Measurements from ENCODE around the gene DCN.

The DCN gene

DNA sequence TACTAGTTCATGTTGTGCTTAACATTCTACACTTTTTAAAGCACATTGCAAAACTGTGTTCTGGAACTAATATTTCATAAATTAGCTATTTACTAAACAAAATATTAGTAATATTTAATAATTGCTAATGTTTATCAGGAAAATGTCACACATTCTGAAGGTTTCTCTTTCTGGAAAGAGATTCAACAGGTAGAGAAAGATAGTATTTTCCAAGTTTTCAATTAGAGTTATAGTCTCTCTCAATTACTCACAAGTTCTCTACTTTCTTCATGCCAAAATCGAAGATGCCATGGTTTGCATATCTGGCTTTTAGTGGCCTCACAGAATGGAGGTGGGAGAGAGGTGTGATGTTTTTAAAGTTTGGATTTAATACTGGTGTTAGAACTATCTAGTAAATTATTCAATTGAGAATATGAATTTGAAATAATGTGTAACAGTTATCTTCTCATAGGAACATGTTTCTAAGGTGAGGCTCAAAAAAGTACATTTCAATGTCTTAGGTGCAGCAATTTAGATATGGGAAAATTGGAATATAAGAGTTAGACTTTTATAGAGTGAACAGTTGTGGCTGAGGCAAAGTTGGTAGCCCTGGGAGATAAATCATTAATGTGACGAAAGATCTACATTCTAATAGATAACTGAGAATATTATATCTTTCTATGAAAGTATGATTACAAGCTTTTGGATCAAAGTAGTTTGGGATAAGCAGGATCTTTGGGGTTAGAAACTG lies 72.9 kb downstream of the DCN start:
- no peaks in the 10 kb centered on the region for H3K9me3 ChIP-seq
- DNase-seq: no peak
- no peak for TF ChIP-seq CTCF (IDR thresholded peaks at IDR 0.05)
- H3K27ac ChIP-seq: peak overlapping the region in 1 of 2 donors; percentile 24
- H3K27me3 ChIP-seq: no peaks in the 10 kb centered on the region
- intact Hi-C loops (cut with DNase I; ENCODE audit: low total_unique reads): no loop called here
- H3K4me3 ChIP-seq: peak overlapping the region in 1 of 2 donors; percentile 25
- H3K36me3 ChIP-seq: no peaks in the 10 kb centered on the region
- peaks cover 0 to 4% (median 0%) of the 10 kb centered on the region in 4 donors for H3K4me1 ChIP-seq

DNA sequence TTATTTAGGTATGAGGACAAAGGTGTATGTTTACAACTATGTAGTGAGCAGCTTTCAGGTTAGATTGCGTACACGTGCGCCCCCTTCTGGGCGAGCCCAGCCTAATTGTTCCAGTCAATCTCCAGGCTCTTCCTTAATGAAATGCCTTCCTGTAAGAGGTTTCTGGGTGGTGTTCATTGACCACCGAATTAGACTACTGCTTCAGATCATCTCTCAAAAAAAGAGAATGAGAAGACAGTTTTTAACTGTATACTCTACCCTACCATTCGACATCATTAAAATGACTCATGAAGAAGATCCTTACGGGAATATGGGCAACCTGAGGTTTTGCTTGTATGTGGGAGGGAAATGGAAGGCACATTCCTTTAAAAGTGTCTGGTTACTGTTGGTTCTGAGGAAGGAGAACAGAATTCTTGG lies 73.5 kb downstream of the DCN start:
- intact Hi-C loops (cut with DNase I; ENCODE audit: low total_unique reads): no loop called here
- DNase-seq: peak; percentile 72 to 83
- H3K4me3 ChIP-seq: no peak overlapping the region
- no peaks in the 10 kb centered on the region for H3K27me3 ChIP-seq
- H3K9me3 ChIP-seq: no peaks in the 10 kb centered on the region
- H3K27ac ChIP-seq: peak overlapping the region in 1 of 2 donors; percentile 24
- peaks cover 0 to 4% (median 0%) of the 10 kb centered on the region in 4 donors for H3K4me1 ChIP-seq
- TF ChIP-seq CTCF (IDR thresholded peaks at IDR 0.05): peak; percentile 32 to 33
- no peaks in the 10 kb centered on the region for H3K36me3 ChIP-seq

DNA sequence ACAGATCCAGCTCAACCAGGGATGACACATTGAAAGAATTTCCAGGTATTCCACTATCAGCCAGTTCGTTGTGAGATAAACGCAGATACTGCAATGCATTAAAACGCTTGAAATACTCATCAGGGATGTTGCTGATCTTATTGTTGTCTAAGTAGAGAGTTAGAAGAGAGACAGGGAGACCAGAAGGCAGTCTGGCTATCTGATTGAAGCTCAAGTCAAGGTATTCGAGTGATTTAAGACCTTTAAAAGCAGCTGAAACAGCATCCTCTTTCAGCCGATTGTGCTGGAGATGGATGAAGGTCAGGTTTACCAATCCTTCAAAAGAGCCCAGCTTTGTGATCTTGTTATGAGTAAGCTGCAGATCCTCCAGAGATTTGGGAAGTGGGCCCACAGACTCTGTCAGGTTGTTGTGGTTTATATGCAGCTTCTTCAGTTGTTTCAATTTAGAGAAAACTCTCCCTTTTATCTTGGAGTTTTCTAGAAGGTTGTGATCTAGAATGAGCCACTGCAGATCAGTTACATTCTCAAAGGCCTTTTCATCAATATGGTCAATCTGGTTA lies 74.3 kb downstream of the DCN start:
- H3K9me3 ChIP-seq: no peaks in the 10 kb centered on the region
- no peaks in the 10 kb centered on the region for H3K36me3 ChIP-seq
- H3K4me1 ChIP-seq: peaks cover 0 to 4% (median 0%) of the 10 kb centered on the region in 4 donors
- TF ChIP-seq CTCF (IDR thresholded peaks at IDR 0.05): no peak
- no peak overlapping the region for H3K4me3 ChIP-seq
- DNase-seq: no peak
- H3K27me3 ChIP-seq: no peaks in the 10 kb centered on the region
- intact Hi-C loops (cut with DNase I; ENCODE audit: low total_unique reads): no loop called here
- H3K27ac ChIP-seq: no peak overlapping the region

DNA sequence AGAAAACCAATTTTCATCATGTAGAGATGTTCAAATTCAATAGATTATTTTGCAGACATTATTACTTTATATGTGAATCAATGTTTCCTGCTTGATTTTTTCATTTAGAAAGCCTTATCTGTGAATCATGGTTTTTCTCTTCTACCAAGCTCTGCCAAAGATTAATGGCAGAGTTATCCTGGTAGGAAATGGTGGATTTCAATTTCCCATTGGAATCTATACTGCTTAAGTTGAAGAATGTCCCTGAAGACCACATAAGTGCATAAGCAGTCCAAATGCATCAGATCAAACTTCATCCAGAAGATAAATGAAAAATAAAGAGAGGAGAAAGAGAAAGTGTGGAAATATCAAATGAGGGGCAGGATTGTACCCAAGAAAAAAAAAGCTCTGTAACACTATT lies 76.3 kb downstream of the DCN start:
- intact Hi-C loops (cut with DNase I; ENCODE audit: low total_unique reads): no loop called here
- DNase-seq: no peak
- no peaks in the 10 kb centered on the region for H3K9me3 ChIP-seq
- H3K27me3 ChIP-seq: no peaks in the 10 kb centered on the region
- TF ChIP-seq CTCF (IDR thresholded peaks at IDR 0.05): no peak
- H3K36me3 ChIP-seq: no peaks in the 10 kb centered on the region
- no peak overlapping the region for H3K4me3 ChIP-seq
- peak overlapping the region in 1 of 2 donors; percentile 4 for H3K27ac ChIP-seq
- peaks cover 0 to 2% (median 0%) of the 10 kb centered on the region in 4 donors for H3K4me1 ChIP-seq

GRCh38 chr12:91105807-91106206 lies 76.8 kb downstream of the DCN start:
- Histone ChIP-seq H3K4me1 (no peaks in the 10 kb centered on the region), H3K9me3 (no peaks in the 10 kb centered on the region), H3K36me3 (no peaks in the 10 kb centered on the region), H3K27me3 (no peaks in the 10 kb centered on the region), H3K4me3 (no peak overlapping the region), H3K27ac (no peak overlapping the region)
- intact Hi-C loops (cut with DNase I; ENCODE audit: low total_unique reads): no loop called here
- TF ChIP-seq CTCF (IDR thresholded peaks at IDR 0.05): no peak
- no peak for DNase-seq
